Measurements from ENCODE around the gene HHLA2. TPM values are rescaled to one million over a fixed set of nuclear protein-coding genes. Genes with fewer than 3 reads are reported as not detected.

The HHLA2 gene
- total and polyA plus RNA-seq, 8 donors = 0.47 to 3.0 (median 2.4) TPM

DNA sequence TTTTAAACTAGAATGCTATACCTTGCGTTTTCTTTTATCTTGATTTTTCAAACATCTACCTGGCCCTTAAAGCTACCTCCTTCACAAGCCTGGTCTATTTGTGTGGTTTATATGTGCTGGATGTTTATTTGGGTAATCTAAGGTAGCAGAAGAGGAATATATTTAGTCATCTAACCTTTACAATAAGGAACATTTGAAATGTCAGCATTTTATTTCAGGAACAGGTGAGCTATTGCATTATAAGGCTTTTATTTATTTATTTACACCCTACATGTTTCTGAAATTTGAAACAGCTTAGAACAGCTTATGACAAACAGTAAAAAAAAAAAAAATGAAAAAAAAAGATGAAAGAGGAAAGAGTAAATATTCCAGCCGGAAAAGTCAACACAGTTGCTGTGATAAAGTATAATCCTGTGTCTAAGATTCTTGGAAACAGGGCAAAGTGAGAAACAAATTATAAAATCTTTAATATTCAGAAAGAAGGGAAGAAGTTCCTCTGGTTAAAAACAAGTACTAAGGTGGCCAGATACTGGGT, 19.5 kb downstream of the HHLA2 start:
- Histone ChIP-seq H3K36me3 (no peaks in the 10 kb centered on the region), H3K27ac (no peak overlapping the region), H3K9me3 (no peaks in the 10 kb centered on the region), H3K4me1 (peaks cover 0 to 3% of the 10 kb centered on the region in 2 donors), H3K27me3 (no peaks in the 10 kb centered on the region), H3K4me3 (no peak overlapping the region)
- ATAC-seq = no peak
- TF ChIP-seq, protein P1, sequence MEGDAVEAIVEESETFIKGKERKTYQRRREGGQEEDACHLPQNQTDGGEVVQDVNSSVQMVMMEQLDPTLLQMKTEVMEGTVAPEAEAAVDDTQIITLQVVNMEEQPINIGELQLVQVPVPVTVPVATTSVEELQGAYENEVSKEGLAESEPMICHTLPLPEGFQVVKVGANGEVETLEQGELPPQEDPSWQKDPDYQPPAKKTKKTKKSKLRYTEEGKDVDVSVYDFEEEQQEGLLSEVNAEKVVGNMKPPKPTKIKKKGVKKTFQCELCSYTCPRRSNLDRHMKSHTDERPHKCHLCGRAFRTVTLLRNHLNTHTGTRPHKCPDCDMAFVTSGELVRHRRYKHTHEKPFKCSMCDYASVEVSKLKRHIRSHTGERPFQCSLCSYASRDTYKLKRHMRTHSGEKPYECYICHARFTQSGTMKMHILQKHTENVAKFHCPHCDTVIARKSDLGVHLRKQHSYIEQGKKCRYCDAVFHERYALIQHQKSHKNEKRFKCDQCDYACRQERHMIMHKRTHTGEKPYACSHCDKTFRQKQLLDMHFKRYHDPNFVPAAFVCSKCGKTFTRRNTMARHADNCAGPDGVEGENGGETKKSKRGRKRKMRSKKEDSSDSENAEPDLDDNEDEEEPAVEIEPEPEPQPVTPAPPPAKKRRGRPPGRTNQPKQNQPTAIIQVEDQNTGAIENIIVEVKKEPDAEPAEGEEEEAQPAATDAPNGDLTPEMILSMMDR (IDR thresholded peaks at IDR 0.05) = no peak
- intact Hi-C loops (cut with DNase I) = no loop called here
- DNase-seq = no peak

GRCh38 chr3:108319428-108320082, 23.2 kb downstream of the HHLA2 start:
- Histone ChIP-seq H3K4me1 (peaks cover 0 to 3% of the 10 kb centered on the region in 2 donors), H3K9me3 (no peaks in the 10 kb centered on the region), H3K27ac (peak overlapping the region; percentile 43 to 58), H3K36me3 (no peaks in the 10 kb centered on the region), H3K27me3 (no peaks in the 10 kb centered on the region), H3K4me3 (no peak overlapping the region)
- ATAC-seq = peak; percentile 78
- intact Hi-C loops (cut with DNase I) = no loop called here
- TF ChIP-seq, protein P1 (IDR thresholded peaks at IDR 0.05) = no peak
- peak in 2 of 4 donors; percentile 48 to 73 for DNase-seq

DNA sequence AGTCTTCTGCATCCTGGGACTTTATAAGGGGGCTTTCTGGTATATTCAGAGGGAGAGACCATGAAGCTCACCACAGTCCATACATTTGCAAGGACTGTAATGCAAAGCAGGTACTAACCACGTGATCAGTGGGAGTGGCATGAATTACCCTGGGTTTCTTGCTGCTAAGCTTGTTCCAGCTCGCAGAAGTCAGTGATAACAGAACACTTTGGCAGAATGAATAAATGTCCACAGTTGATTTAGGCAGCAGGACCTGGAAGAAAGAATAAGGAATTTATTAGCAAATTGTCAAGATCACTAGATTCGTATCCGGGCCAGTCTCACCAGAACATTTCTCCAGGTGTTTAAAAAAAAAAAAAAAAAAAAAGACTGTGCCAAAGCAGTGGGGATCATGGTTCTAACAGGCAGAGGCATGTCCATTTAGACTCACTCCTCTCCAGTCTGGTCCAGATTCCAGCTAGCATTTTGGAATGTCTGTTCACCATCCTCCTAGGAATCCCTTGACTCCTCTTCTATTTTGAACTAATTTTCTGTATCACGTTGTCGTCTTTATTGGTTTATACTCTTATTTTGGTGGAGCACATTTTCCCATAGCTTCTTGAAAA, 24.5 kb downstream of the HHLA2 start:
- H3K9me3 ChIP-seq = no peaks in the 10 kb centered on the region
- no peak for DNase-seq
- ATAC-seq = no peak
- H3K4me3 ChIP-seq = no peak overlapping the region
- no peak overlapping the region for H3K27ac ChIP-seq
- TF ChIP-seq, protein P1 (IDR thresholded peaks at IDR 0.05) = no peak
- intact Hi-C loops (cut with DNase I) = no loop called here
- H3K4me1 ChIP-seq = peaks cover 0 to 3% of the 10 kb centered on the region in 2 donors
- H3K27me3 ChIP-seq = no peaks in the 10 kb centered on the region
- H3K36me3 ChIP-seq = no peaks in the 10 kb centered on the region

GRCh38 chr3:108322352-108322751, 26.0 kb downstream of the HHLA2 start:
- no peaks in the 10 kb centered on the region for H3K27me3 ChIP-seq
- intact Hi-C loops (cut with DNase I) = no loop called here
- H3K4me1 ChIP-seq = peaks cover 0 to 3% of the 10 kb centered on the region in 2 donors
- H3K4me3 ChIP-seq = no peak overlapping the region
- TF ChIP-seq, protein P1 (IDR thresholded peaks at IDR 0.05) = no peak
- H3K9me3 ChIP-seq = no peaks in the 10 kb centered on the region
- ATAC-seq = no peak
- no peaks in the 10 kb centered on the region for H3K36me3 ChIP-seq
- H3K27ac ChIP-seq = no peak overlapping the region
- no peak for DNase-seq

DNA sequence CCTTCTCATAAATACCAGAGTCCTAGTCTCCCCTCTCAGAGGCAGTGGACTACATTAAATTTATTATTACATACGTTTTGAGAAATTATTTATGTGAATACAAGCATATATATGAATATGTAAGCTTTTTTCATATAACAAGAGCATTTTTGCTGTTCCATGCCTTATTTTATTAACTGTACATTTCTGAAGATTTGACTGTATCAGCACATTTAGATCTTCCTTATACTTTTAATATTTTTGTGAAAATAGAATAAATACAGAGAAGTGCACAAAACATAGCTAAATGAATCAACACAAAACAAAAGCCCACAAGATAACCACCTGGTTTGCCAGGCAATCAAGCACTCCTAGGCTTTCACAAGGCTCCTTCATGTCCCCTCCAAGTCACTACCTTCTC, 27.8 kb downstream of the HHLA2 start:
- H3K27ac ChIP-seq = no peak overlapping the region
- no peak for ATAC-seq

More for the DNA sequence above, 27.8 kb downstream of the HHLA2 start:
- H3K4me3 ChIP-seq = no peak overlapping the region
- TF ChIP-seq, protein P1 (IDR thresholded peaks at IDR 0.05) = no peak
- no peaks in the 10 kb centered on the region for H3K27me3 ChIP-seq
- H3K36me3 ChIP-seq = no peaks in the 10 kb centered on the region
- DNase-seq = no peak
- H3K4me1 ChIP-seq = no peaks in the 10 kb centered on the region
- intact Hi-C loops (cut with DNase I) = no loop called here
- H3K9me3 ChIP-seq = no peaks in the 10 kb centered on the region
